HG02938 (cell line): ENCODE data around the gene PDHX.
"Not testable (repeated sequence)": the region's sequence is repeated elsewhere in the genome, so short reads cannot be mapped to it uniquely, and the experiment has no call there.

Source experiments
- ATAC-seq: cut with Tn5 transposase; IDR thresholded peaks from one replicate; pipeline ENCODE4 v1.9.1; 2021; ENCODE audit warnings: mild to moderate bottlenecking, moderate library complexity; ENCODE audit not compliant: unreplicated experiment

Gene PDHX

DNA sequence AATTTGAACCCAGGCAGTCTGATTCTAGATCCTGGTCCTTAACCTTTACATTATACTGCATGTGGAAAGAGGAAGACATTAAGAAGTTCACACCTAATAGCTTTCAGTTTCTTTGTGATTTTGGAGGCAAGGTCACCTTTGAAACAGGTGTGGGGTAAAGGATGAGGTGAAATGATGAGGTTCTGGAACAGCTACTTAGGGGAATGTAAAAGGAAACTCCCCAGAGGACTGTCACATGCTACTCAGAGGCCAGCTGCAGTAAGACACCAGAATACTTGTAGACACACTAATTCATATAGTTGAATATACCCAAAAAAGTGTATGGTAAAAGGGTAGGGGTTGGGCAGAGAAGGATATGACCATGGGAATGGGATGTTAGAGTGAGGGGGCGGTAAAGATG lies 5.6 kb upstream of the PDHX start:
- no peak for ATAC-seq

DNA sequence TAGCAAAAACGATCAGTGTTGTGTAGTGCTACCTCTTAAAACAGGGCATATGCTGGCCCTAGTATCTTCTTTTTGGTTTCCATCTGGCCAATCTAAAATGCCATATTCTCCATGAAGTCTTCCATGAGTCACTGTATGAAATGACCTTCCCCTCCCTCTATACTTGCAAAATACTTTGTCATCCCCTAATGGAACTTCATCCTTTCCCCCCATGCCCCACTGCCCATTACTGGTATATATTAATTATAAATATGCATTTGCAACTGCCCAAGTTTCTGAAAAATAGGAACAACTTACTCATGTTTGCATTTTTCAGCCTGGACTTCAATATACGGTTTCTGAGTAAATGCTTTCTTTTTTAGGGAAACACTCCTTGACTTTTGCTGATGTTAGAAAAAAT lies 4.7 kb upstream of the PDHX start:
- no peak for ATAC-seq

- not testable (repeated sequence) for ATAC-seq
Measured at GRCh38 chr11:34913556-34913955, 2.9 kb upstream of the PDHX start.

DNA sequence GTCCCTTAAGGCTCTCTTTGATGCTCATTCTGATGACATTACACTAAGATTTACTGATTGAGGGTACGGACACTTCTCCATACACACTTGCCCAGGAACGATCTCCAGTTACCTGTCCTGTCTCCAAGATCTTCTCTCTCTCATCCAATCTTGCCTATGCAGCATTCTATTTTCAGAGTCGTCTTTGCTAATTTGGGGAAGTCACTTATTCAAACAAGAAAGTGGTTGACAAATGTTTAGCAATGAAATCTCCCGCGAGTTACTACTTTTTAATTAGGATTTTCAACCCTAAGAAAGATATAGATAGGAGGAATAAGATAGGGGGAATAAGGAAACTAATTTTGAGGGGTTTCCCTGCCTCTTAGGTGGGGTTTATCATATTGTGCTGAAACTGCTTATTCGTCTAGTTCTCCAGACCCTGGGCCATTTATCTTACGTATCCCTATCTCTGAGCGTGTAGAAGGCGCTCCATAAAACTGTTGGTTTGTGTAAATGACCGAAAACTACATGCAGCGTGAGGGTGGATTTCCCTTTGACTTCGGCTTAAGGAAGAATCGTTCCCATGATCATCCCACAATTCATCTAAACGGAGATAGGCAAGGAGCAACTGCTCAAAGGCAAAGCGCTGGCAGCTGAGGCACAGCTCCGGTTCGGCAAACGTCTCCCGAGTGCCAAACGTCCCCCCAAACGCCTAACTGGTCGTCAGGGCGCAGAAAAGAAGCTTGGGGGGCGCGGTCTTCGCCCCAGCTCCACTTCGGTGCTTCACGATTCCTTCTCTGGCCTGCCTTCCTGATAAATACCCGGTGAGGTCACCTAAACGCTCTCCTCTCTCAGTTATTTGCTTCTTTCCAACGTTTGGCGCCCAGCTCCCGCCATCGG lies 1.0 kb upstream of the PDHX start:
- peak; percentile 6 for ATAC-seq

DNA sequence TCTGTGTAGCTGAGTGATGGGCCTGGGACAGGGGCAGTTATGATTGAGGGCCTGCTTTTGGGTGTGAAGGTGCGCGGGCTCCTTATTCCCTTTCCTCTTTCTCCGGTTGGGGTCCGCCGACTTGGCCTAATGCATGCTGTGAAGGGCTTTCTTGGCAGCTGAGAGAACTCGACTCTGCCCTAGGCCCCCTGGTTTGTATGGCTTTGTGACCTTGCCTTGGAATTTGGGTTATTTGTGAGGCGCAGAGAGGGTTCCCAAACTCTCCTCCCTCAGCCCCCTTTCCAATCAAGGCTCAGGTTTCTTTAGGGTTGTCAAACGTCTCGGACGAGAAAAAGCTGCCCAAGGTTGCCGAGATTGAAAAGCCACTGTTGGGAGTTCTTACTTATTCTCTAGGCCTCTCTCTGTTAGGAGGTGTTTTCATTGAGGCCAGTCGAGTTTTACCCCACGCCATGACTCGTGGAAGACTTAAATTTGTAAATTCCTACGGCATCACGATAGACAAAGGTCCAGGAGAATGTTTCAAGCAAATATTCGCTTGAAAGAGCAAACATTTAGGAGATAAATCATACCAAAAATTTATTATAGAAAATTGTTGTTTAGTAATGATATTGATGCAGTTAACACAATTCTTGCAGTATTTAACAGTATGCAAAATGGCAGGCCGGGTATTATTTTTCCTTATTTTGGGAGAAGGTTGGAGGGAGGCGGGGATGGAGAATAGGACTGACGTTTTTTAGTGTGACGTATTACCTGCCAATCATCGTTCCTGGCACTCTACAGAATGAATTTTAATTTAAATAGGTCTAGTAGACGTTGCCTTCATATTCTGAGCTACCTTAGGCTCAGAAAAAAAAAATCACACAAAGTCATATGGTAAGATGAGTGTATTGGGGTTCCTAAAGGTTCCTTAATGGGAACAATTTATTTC lies 689 bp downstream of the PDHX start:
- ATAC-seq, result peak; percentile 19

- ATAC-seq, result no peak
Measured at GRCh38 chr11:34921156-34921555, 4.7 kb downstream of the PDHX start.

GRCh38 chr11:34924714-34925113 lies 8.3 kb downstream of the PDHX start:
- no peak for ATAC-seq

DNA sequence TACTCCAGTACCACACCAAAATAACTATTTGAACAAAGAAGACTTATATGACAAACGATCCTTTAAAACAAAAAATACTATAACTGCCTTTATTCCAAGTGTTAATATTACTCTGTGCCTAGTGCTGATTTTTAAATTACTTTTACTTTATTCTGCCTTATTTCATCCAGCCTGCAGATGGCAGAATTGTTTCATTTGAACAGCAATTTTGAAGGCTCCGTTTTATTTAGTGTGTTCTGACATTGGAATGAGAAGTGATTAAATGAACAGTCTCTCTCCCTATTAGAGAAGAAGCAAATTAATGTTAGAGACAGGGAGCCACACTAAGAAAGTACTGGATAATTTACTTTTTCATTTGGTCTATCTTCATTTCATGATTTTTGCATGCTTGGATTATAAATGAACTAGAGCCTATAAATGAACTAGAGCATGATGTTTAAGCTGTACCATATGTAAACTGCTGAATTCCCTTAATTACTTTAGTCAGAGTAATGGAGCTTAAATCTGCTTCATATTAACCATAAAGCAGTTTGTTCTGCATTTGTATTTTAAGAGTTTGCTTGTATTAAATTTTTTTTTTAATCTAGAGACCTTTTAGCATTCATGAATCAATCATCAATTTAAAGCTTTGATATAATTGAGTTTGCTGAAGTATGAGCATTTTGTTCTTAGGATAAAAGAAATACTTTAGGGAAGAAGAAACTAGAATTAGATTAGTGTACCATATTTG lies 9.8 kb downstream of the PDHX start:
- no peak for ATAC-seq

DNA sequence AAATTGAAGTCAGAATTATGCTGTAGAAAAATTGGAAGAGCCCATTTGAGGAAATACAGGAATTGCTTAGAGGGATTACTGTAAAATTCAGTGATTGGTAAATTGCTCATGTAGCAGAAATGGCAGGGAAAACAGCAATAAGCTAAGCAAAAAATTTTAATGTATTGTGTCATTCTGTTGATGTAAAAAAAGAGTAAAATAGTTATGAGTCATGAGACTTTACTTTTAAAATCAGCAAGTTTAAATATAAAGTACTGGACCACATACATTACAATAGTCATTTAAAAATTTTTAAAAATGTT lies 10.4 kb downstream of the PDHX start:
- no peak for ATAC-seq

- ATAC-seq, result no peak
Measured at GRCh38 chr11:34928268-34928959, 12.0 kb downstream of the PDHX start.

DNA sequence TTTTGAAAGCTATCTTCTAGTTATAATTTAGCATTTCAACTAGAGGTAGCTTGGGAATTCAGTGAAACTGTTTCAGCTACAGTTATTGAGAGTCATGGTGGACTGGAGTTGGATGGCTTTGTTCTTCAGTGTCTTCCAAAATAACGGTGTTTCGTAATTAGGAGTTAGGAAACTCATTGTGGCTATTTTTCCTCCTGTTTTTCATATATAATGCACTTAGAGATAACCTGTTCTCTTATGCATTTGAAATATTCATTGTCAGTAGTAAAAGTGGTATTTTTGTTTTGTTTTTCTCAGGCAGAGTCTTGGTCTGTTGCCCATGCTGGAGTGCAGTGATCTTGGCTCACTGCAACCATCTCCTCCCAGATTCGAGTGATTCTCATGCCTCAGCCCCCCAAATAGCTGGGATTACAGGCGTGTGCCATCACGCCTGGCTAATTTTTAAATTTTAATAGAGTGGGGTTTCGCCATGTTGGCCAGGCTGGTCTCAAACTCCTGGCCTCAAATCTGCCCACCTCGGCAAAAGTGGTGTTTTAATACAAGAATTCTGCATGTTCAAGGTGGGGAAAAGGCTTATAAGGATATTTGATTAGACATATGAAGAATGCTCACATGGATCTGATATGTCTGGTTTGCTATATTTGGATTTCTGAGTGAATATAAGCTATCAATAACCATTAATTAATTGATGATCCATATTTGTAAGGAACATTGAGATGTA lies 12.7 kb downstream of the PDHX start:
- ATAC-seq, result no peak

GRCh38 chr11:34929794-34930763 lies 13.7 kb downstream of the PDHX start:
- ATAC-seq, result no peak

DNA sequence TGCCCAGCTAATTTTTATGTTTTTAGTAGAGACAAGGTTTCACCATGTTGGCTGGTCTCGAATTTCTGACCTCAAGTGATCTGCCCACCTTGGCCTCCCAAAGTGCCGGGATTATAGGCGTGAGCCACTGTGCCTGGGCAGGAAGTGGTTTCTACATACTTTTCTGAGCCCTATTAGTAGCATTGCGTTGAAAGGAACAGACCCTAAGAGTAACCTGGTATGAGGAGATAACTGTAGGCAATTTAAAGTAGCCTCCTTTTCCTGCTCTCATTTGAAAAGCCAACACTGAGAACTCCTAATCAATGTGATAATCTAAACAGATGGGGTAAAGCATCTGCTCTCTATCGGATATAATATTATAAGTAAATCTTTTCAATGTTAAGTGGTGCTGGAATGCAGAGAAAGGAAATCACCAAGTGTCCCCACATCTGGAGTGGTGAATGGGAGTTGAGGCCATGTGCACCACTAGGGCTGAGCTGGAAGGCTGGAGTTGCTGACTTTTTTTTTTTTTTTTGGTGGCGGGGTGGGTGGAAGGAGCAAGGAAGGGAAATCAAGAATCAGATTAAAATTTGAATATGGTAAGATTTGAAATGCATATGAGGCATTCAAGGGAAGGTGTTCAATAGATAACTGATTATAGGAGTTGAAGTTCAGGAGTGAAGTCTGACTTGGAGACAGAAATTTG lies 20.7 kb downstream of the PDHX start:
- no peak for ATAC-seq

DNA sequence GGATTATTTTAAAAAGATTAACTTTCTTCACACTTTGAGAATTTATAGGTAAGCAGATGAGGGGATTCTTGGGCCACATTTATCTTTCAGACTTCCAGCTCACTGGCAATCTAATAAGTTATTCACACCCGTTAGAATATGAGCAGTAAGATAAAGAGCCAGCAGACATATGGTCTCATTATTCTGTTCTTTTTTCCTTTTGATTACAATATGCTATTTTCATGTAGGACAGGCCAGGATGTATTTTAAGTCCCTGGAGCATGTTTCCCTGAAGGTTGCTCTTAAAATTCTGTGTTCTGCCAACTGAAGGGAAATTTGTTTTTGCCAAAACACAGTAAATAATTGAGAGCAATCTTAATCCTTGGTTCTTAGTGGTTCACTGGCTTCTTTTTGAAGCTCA lies 22.2 kb downstream of the PDHX start:
- ATAC-seq, result no peak

- ATAC-seq, result no peak
Measured at GRCh38 chr11:34940026-34940677, 23.7 kb downstream of the PDHX start.

DNA sequence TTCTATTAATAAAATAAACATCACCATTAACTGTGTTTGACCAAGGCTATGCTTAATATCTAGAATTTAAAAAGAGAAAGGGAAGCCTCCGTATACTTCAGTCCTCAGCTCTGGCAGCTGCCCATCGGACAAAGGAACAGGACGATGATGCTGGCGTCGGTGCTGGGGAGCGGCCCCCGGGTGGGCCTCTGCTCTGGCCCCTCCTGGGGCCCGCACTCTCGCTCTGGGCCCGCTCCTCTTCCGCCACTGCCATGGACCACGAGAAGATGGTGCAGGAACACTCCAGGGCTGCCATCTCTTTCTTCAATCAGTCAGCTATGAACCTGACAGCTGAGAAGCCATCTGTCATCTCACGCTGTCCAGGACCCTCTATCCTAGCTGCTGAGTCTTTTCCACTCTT lies 25.3 kb downstream of the PDHX start:
- ATAC-seq, result no peak

- no peak for ATAC-seq
Measured at GRCh38 chr11:34944692-34945091, 28.3 kb downstream of the PDHX start.

DNA sequence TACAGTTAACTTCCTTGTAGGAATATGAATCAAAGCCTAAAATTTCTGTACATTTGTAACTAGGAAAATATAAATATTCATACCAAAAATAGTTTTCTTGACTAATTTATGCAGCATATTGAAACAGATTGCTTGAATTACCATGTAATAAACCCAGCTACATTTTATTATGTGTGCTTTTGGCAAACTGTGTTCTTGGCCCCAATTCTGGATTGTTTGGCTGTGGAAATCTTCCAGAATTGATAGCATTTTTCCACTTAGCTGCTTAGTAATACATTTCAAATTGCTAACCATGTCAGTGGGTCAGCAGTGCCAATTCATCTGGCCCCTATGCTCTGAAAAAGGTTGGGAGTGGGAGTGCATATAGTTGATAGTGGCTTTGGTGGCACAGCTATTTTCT lies 32.3 kb downstream of the PDHX start:
- no peak for ATAC-seq
